Karpas-422 (cell line): ENCODE data around the gene HIP1R. TPM values are rescaled to one million over a fixed set of nuclear protein-coding genes. Genes with fewer than 3 reads are reported as not detected.

Experiments used
- DNase-seq: peaks from one replicate; pipeline ENCODE4 v3.0.0-alpha.2; 2015
- H2AFZ ChIP-seq: fragments of 200-600 bp; sonication (generic); 2 replicates; pipeline ENCODE4 v1.6.1; 2014; ENCODE audit warnings: antibody characterized with exemption, low read length, mixed read lengths
- H3K27ac ChIP-seq: fragments of 200-600 bp; sonication (generic); 2 replicates; pipeline ENCODE4 v1.5.1; 2014; ENCODE audit warnings: mild to moderate bottlenecking, low read length, moderate library complexity
- H3K27me3 ChIP-seq: fragments of 200-600 bp; sonication (generic); 2 replicates; pipeline ENCODE4 v1.6.1; 2014; ENCODE audit warnings: low read length, mixed read lengths
- H3K36me3 ChIP-seq: fragments of 200-600 bp; sonication (generic); 2 replicates; pipeline ENCODE4 v1.6.1; 2014; ENCODE audit warnings: low read length, mixed read lengths; ENCODE audit not compliant: insufficient read depth
- H3K4me1 ChIP-seq: fragments of 200-600 bp; sonication (generic); 2 replicates; pipeline ENCODE4 v1.6.1; 2014; ENCODE audit warnings: mild to moderate bottlenecking, low read length, mixed read lengths
- H3K4me2 ChIP-seq: fragments of 200-600 bp; sonication (generic); 2 replicates; pipeline ENCODE4 v1.6.1; 2014; ENCODE audit warnings: low read length, low read depth, mild to moderate bottlenecking; ENCODE audit not compliant: poor library complexity, severe bottlenecking
- H3K4me3 ChIP-seq: fragments of 200-600 bp; sonication (generic); 2 replicates; pipeline ENCODE4 v1.5.1; 2014; ENCODE audit warnings: mild to moderate bottlenecking, antibody characterized with exemption, low read length, mixed read lengths
- H3K79me2 ChIP-seq: fragments of 200-600 bp; sonication (generic); 2 replicates; pipeline ENCODE4 v1.6.1; 2014; ENCODE audit warnings: mild to moderate bottlenecking, low read length, mixed read lengths
- H3K9ac ChIP-seq: fragments of 200-600 bp; sonication (generic); 2 replicates; pipeline ENCODE4 v1.6.0; 2014; ENCODE audit warnings: low read length
- H3K9me2 ChIP-seq: fragments of 200-600 bp; sonication (generic), shearing (Covaris generic); replicated peaks from 2 replicates; pipeline ENCODE4 v1.6.0; 2014; ENCODE audit warnings: mild to moderate bottlenecking, low read length, moderate library complexity; ENCODE audit not compliant: insufficient read depth
- H3K9me3 ChIP-seq: fragments of 300-700, 200-600 bp; sonication (generic); 2 replicates; pipeline ENCODE4 v1.6.1; 2014; ENCODE audit warnings: low read length, mixed read lengths
- H4K20me1 ChIP-seq: fragments of 200-600 bp; sonication (generic); 2 replicates; pipeline ENCODE4 v1.6.1; 2014; ENCODE audit warnings: mild to moderate bottlenecking, antibody characterized with exemption, low read length, low read depth; ENCODE audit not compliant: insufficient read depth
- total RNA-seq: library from RNA; depleted of rRNA; stranded (reverse); fragments of >200 nt; shearing (Covaris generic); gene quantifications from 2 replicates; pipeline ENCODE4 v1.2.3, GENCODE V29; 2014; ENCODE audit warnings: low replicate concordance

Gene HIP1R
- total RNA-seq, 1 experiment from 2014 or later, result 19.4 TPM

GRCh38 chr12:122842505-122843405, 7.5 kb downstream of the HIP1R start:
- no peak overlapping the region for H3K9ac ChIP-seq
- no peaks in the 10 kb centered on the region for H3K27me3 ChIP-seq
- H3K4me2 ChIP-seq, result no peak overlapping the region
- H3K9me2 ChIP-seq, result no peaks in the 10 kb centered on the region
- peaks cover 26% of the 10 kb centered on the region for H4K20me1 ChIP-seq
- no peak overlapping the region for H3K27ac ChIP-seq
- H3K9me3 ChIP-seq, result no peaks in the 10 kb centered on the region
- no peaks in the 10 kb centered on the region for H3K36me3 ChIP-seq
- no peak overlapping the region for H3K4me3 ChIP-seq
- DNase-seq, result no peak
- no peak overlapping the region for H2AFZ ChIP-seq
- H3K79me2 ChIP-seq, result no peaks in the 10 kb centered on the region
- peaks cover 5% of the 10 kb centered on the region for H3K4me1 ChIP-seq

GRCh38 chr12:122843455-122843854, 8.2 kb downstream of the HIP1R start:
- Histone ChIP-seq H2AFZ (no peak overlapping the region), H3K9ac (no peak overlapping the region), H4K20me1 (peaks cover 23% of the 10 kb centered on the region; the same call in 1 of the 2 replicates), H3K79me2 (no peaks in the 10 kb centered on the region), H3K4me1 (no peaks in the 10 kb centered on the region), H3K9me3 (no peaks in the 10 kb centered on the region), H3K9me2 (no peaks in the 10 kb centered on the region), H3K4me2 (no peak overlapping the region), H3K4me3 (no peak overlapping the region), H3K27ac (no peak overlapping the region), H3K36me3 (no peaks in the 10 kb centered on the region), H3K27me3 (no peaks in the 10 kb centered on the region)
- no peak for DNase-seq

GRCh38 chr12:122844366-122844971, 9.2 kb downstream of the HIP1R start:
- H3K9me2 ChIP-seq, result no peaks in the 10 kb centered on the region
- no peak overlapping the region for H3K27ac ChIP-seq
- DNase-seq, result no peak
- no peak overlapping the region for H3K4me2 ChIP-seq
- H3K4me1 ChIP-seq, result no peaks in the 10 kb centered on the region
- no peak overlapping the region for H3K4me3 ChIP-seq
- no peak overlapping the region for H3K9ac ChIP-seq
- peaks cover 16% of the 10 kb centered on the region; the same call in 1 of the 2 replicates for H4K20me1 ChIP-seq
- H3K27me3 ChIP-seq, result no peaks in the 10 kb centered on the region
- H3K79me2 ChIP-seq, result no peaks in the 10 kb centered on the region
- no peaks in the 10 kb centered on the region for H3K9me3 ChIP-seq
- no peaks in the 10 kb centered on the region for H3K36me3 ChIP-seq
- no peak overlapping the region for H2AFZ ChIP-seq

GRCh38 chr12:122845041-122845864, 10.0 kb downstream of the HIP1R start:
- no peaks in the 10 kb centered on the region for H3K27me3 ChIP-seq
- H3K27ac ChIP-seq, result no peak overlapping the region
- no peak for DNase-seq
- H3K36me3 ChIP-seq, result no peaks in the 10 kb centered on the region
- H3K9ac ChIP-seq, result no peak overlapping the region
- H3K9me3 ChIP-seq, result no peaks in the 10 kb centered on the region
- peaks cover 9% of the 10 kb centered on the region; the same call in 1 of the 2 replicates for H4K20me1 ChIP-seq
- H2AFZ ChIP-seq, result no peak overlapping the region
- H3K4me1 ChIP-seq, result no peaks in the 10 kb centered on the region
- no peak overlapping the region for H3K4me3 ChIP-seq
- H3K79me2 ChIP-seq, result no peaks in the 10 kb centered on the region
- H3K9me2 ChIP-seq, result no peaks in the 10 kb centered on the region
- H3K4me2 ChIP-seq, result no peak overlapping the region

- Histone ChIP-seq H3K27me3 (no peaks in the 10 kb centered on the region), H3K79me2 (no peaks in the 10 kb centered on the region), H3K4me2 (no peak overlapping the region), H3K4me3 (no peak overlapping the region), H3K27ac (no peak overlapping the region), H3K4me1 (no peaks in the 10 kb centered on the region), H3K9ac (no peak overlapping the region), H3K9me3 (no peaks in the 10 kb centered on the region), H3K9me2 (no peaks in the 10 kb centered on the region), H4K20me1 (peaks cover 9% of the 10 kb centered on the region; the same call in 1 of the 2 replicates), H2AFZ (no peak overlapping the region), H3K36me3 (no peaks in the 10 kb centered on the region)
- DNase-seq, result no peak
These were observed 10.8 kb downstream of the HIP1R start for GRCh38 chr12:122845865-122846621.

- H2AFZ ChIP-seq, result no peak overlapping the region
- no peak overlapping the region for H3K9ac ChIP-seq
- no peaks in the 10 kb centered on the region for H3K36me3 ChIP-seq
- H3K27ac ChIP-seq, result no peak overlapping the region
- DNase-seq, result no peak
- H3K4me1 ChIP-seq, result no peaks in the 10 kb centered on the region
- no peak overlapping the region for H3K4me2 ChIP-seq
- no peaks in the 10 kb centered on the region for H3K9me3 ChIP-seq
- peaks cover 5% of the 10 kb centered on the region; the same call in 1 of the 2 replicates for H4K20me1 ChIP-seq
- no peak overlapping the region for H3K4me3 ChIP-seq
- H3K79me2 ChIP-seq, result no peaks in the 10 kb centered on the region
- H3K9me2 ChIP-seq, result no peaks in the 10 kb centered on the region
- no peaks in the 10 kb centered on the region for H3K27me3 ChIP-seq
These were observed 11.6 kb downstream of the HIP1R start for GRCh38 chr12:122846622-122847515.

GRCh38 chr12:122847516-122847836, 12.2 kb downstream of the HIP1R start:
- H4K20me1 ChIP-seq, result no peaks in the 10 kb centered on the region; the same call in 1 of the 2 replicates
- no peak overlapping the region for H3K9ac ChIP-seq
- H3K27me3 ChIP-seq, result no peaks in the 10 kb centered on the region
- H3K9me3 ChIP-seq, result no peaks in the 10 kb centered on the region
- H3K9me2 ChIP-seq, result no peaks in the 10 kb centered on the region
- H3K36me3 ChIP-seq, result no peaks in the 10 kb centered on the region
- DNase-seq, result no peak
- H3K27ac ChIP-seq, result no peak overlapping the region
- no peak overlapping the region for H3K4me2 ChIP-seq
- no peaks in the 10 kb centered on the region for H3K4me1 ChIP-seq
- H3K79me2 ChIP-seq, result no peaks in the 10 kb centered on the region
- H3K4me3 ChIP-seq, result no peak overlapping the region
- H2AFZ ChIP-seq, result no peak overlapping the region
